Spinal cord (tissue), 10 donors: ENCODE data around the gene B4GALT3. TPM values are rescaled to one million over a fixed set of nuclear protein-coding genes. Genes with fewer than 3 reads are reported as not detected.
A peak's percentile ranks its signal among the peaks of the same experiment; 100 is the strongest.

ENCODE experiments used
- DNase-seq, 6 donors: peaks; one replicate each; pipeline versions ENCODE4 v3.0.0 to v3.0.0-alpha.2; 2013 to 2015; ENCODE audit warnings: low spot score in 6 of 6, low read depth in 4 of 6
- H3K27ac ChIP-seq: one replicate; pipeline ENCODE4 v1.5.1; 2013; ENCODE audit warnings: low read depth, low read length, control low read depth
- H3K27me3 ChIP-seq: one replicate; pipeline ENCODE4 v1.6.1; 2013; ENCODE audit warnings: low read length; ENCODE audit not compliant: control insufficient read depth, insufficient read depth
- H3K36me3 ChIP-seq: one replicate; pipeline ENCODE4 v1.6.1; 2013; ENCODE audit warnings: low read length; ENCODE audit not compliant: control insufficient read depth, insufficient read depth
- H3K4me1 ChIP-seq: one replicate; pipeline ENCODE4 v1.6.1; 2013; ENCODE audit warnings: low read length; ENCODE audit not compliant: control insufficient read depth, insufficient read depth
- H3K4me3 ChIP-seq: one replicate; pipeline ENCODE4 v1.5.1; 2013; ENCODE audit warnings: low read depth, low read length, control low read depth
- H3K9me3 ChIP-seq: one replicate; pipeline ENCODE4 v1.6.1; 2013; ENCODE audit warnings: low read length; ENCODE audit not compliant: control insufficient read depth, insufficient read depth
- WGBS: methylation state at CpG from one replicate; pipeline ENCODE4 v1.1.5; 2013; ENCODE audit warnings: missing lambda C conversion rate; ENCODE audit not compliant: insufficient coverage; 5-methylcytosine and 5-hydroxymethylcytosine counted together
- polyA plus RNA-seq, 2 donors: library from polyadenylated mRNA; unstranded; fragments of 120-200 nt; gene quantifications; one replicate each; pipeline ENCODE4 v1.2.1, GENCODE V29; 2013; ENCODE audit not compliant: insufficient read length in 2 of 2
- total RNA-seq, 2 donors: library from RNA; depleted of rRNA in 1 of 2; stranded (reverse); fragments of 120-200 nt in 1 of 2; fragments of >200 nt in 1 of 2; gene quantifications; one replicate each; pipeline versions ENCODE4 v1.2.3 to v1.2.4, GENCODE V29; 2013 to 2014
- donor health status: healthy.

Gene B4GALT3
- total and polyA plus RNA-seq, 4 donors = 18.8 to 52.5 (median 38.5) TPM

DNA sequence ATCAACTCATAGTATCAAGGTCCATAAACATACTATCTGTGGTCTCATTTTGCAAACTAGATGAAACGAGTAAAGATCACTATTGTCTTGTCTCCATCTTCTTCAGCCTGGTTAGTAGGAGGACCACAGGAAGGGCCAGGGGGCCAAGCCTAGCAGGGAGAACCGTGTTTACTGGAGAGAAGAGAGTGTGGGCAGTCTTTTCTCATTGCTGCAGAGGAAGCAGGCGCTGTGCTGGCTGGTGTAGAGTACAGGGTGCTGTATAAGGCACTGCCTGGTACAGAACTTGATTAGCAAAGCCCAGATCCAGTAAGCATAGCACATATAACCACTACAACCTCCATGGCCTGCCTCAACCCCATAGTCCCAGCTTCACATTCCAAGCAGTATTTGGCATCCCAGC is 10.0 kb upstream of the B4GALT3 start:
- peaks cover 9% of the 10 kb centered on the region for H3K4me1 ChIP-seq
- no peaks in the 10 kb centered on the region for H3K9me3 ChIP-seq
- no peaks in the 10 kb centered on the region for H3K27me3 ChIP-seq
- H3K4me3 ChIP-seq = no peak overlapping the region
- peaks cover 5% of the 10 kb centered on the region for H3K36me3 ChIP-seq
- DNase-seq = no peak
- WGBS = 88% methylated on average over 1 of the region's 3 CpGs
- H3K27ac ChIP-seq = no peak overlapping the region

DNA sequence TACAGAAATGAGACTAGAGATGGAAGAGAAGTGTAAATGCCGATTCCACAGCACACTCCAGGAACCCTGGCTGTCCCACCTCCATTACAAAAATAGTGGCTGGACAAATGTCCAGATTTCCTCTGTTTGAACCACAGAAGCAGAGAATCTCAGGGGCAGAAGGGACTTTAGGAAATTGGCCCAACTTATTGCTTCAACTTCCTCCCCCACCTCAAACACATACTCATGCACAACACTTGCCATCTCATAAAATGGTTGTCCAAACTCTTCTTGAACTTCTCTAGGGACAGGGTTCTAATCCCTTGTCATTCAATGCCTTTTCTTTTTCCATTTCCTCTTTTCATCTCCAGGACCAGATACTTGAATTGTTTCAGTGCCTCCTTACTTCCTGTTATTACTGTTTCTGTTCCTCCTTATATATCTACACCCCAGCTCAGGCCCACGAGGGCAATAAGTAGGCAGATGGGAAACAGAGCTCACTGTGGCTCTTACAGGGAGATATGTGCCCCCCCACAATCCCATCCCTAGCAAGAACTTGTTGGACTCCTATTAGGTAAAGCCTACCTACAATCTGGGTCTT is 8.5 kb upstream of the B4GALT3 start:
- DNase-seq = no peak
- Histone ChIP-seq H3K27me3 (no peaks in the 10 kb centered on the region), H3K4me1 (peaks cover 4% of the 10 kb centered on the region), H3K9me3 (no peaks in the 10 kb centered on the region), H3K27ac (peak overlapping the region; percentile 10), H3K4me3 (no peak overlapping the region), H3K36me3 (peaks cover under 1% of the 10 kb centered on the region)
- 80% methylated on average over 1 of the region's 2 CpGs for WGBS

GRCh38 chr1:161185282-161185682 is 8.0 kb upstream of the B4GALT3 start:
- 40% methylated on average over 1 of the region's 3 CpGs for WGBS
- Histone ChIP-seq H3K27me3 (no peaks in the 10 kb centered on the region), H3K27ac (peak overlapping the region; percentile 10), H3K36me3 (no peaks in the 10 kb centered on the region), H3K9me3 (no peaks in the 10 kb centered on the region), H3K4me3 (no peak overlapping the region), H3K4me1 (no peaks in the 10 kb centered on the region)
- peak in 2 of 6 donors; percentile 86 to 94 for DNase-seq

DNA sequence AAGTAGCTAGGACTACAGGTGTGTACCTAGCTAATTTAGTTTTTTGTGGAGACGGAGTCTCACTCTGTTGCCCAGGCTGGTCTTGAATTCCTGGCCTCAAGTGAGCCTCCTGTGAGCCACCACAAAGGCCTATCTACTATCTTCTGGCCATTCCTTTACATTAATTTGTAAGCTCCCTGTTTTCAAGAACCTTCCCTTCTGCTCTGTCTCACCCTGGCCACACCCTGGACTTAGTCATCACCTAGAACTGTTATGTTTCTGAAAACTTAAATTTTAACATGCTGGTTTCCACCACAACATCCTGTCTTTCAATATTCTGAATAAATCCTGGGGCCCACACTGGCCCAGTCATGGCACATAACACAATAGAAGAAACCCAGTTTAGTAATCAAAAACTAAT is 4.9 kb upstream of the B4GALT3 start:
- no peak for DNase-seq
- Histone ChIP-seq H3K9me3 (no peaks in the 10 kb centered on the region), H3K27me3 (no peaks in the 10 kb centered on the region), H3K27ac (no peak overlapping the region), H3K4me1 (peaks cover 5% of the 10 kb centered on the region), H3K4me3 (no peak overlapping the region), H3K36me3 (no peaks in the 10 kb centered on the region)
- WGBS = 100% methylated on average over 1 of the region's 1 CpG

- DNase-seq = peak in 1 of 6 donors; percentile 28
Measured at GRCh38 chr1:161180639-161181038, 3.3 kb upstream of the B4GALT3 start.

DNA sequence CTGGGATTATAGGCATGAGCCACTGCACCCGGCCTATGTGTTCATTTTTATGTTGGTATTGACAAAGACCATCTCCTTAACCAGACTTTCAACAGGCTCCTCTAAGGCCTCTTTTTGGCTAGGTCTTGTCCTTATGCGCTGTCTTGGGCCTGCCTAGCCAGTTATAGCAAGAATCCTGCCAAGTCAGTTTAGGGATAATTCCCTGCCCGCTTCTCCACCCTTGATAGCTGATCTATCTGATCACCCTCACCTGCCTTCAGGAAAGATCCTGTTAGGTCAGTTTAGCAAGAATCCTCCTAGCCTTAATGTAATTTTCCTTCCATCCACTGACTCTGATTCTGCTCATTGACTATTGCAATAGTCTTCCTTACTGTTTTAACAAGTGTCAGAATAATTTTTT is 2.4 kb upstream of the B4GALT3 start:
- Histone ChIP-seq H3K4me3 (no peak overlapping the region), H3K36me3 (peaks cover 15% of the 10 kb centered on the region), H3K27me3 (no peaks in the 10 kb centered on the region), H3K4me1 (peaks cover 13% of the 10 kb centered on the region), H3K27ac (no peak overlapping the region), H3K9me3 (no peaks in the 10 kb centered on the region)
- WGBS = 100% methylated on average over 2 of the region's 3 CpGs
- DNase-seq = no peak

More at GRCh38 chr1:161180639-161181038, 3.3 kb upstream of the B4GALT3 start:
- H3K27ac ChIP-seq = no peak overlapping the region
- WGBS = 53% methylated on average over 1 of the region's 1 CpG
- peaks cover 13% of the 10 kb centered on the region for H3K4me1 ChIP-seq
- H3K9me3 ChIP-seq = no peaks in the 10 kb centered on the region
- H3K4me3 ChIP-seq = no peak overlapping the region
- no peaks in the 10 kb centered on the region for H3K27me3 ChIP-seq
- peaks cover 6% of the 10 kb centered on the region for H3K36me3 ChIP-seq

DNA sequence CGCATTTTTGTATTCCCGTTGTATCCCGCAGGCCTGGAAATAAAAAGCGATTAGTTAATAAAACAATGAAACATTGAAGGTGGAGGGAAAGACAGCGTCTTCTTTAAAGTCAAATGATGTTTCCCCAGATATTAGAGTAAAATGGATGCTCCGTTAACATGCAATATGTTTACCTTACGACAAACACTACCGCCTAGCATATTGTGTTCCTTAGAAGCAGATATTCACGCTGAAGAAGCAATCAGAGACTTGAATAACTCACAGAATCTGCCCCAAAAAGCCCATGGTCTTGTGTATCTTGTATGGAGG is 583 bp upstream of the B4GALT3 start:
- 17% methylated on average over 1 of the region's 9 CpGs for WGBS

GRCh38 chr1:161176468-161177111 is 717 bp downstream of the B4GALT3 start:
- H3K27ac ChIP-seq = peak overlapping the region; percentile 75
- DNase-seq = no peak
- WGBS = 37% methylated on average over 6 of the region's 17 CpGs
- H3K4me1 ChIP-seq = peaks cover 13% of the 10 kb centered on the region
- no peaks in the 10 kb centered on the region for H3K9me3 ChIP-seq
- H3K4me3 ChIP-seq = peak overlapping the region; percentile 91
- H3K27me3 ChIP-seq = no peaks in the 10 kb centered on the region
- peaks cover 41% of the 10 kb centered on the region for H3K36me3 ChIP-seq

More for the DNA sequence above, 583 bp upstream of the B4GALT3 start:
- H3K27ac ChIP-seq = peak overlapping the region; percentile 75
- peaks cover 28% of the 10 kb centered on the region for H3K36me3 ChIP-seq
- no peaks in the 10 kb centered on the region for H3K27me3 ChIP-seq
- H3K9me3 ChIP-seq = no peaks in the 10 kb centered on the region
- H3K4me3 ChIP-seq = peak overlapping the region; percentile 91
- peaks cover 13% of the 10 kb centered on the region for H3K4me1 ChIP-seq
- DNase-seq = no peak

DNA sequence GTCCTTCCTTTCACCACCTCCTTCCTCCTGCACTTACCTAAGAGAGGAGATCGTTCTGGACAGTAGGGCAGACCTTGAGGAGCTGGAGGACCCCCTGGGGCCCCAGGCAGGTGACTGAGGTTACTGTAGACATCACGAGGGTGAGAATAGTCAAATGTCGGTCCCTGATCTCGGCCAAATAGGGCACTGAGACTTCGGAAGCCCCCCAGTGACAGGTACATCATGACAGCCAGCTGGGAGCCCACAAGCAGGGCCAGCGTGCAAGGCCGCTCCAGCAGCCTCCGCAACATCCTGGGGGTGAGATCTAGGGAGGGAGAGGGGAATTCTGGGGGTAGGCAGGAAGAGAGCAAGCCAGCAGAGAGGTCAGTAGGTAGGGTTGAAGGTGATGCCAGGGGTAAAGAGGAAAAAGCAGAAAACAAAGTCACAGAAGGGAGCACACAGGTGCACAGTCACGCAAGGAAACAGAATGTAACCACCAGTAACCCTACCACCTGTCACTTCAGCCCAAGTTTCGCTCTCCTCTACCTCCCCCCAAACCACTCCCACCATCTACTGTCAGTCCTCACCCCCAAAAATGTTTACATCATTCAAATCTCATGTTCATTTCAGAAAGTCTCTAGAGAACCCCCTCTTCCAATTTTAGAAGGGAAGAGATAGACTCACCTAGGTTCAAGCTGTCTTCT is 1.4 kb downstream of the B4GALT3 start:
- WGBS = 89% methylated on average over 10 of the region's 10 CpGs
- Histone ChIP-seq H3K27ac (no peak overlapping the region), H3K9me3 (no peaks in the 10 kb centered on the region)

DNA sequence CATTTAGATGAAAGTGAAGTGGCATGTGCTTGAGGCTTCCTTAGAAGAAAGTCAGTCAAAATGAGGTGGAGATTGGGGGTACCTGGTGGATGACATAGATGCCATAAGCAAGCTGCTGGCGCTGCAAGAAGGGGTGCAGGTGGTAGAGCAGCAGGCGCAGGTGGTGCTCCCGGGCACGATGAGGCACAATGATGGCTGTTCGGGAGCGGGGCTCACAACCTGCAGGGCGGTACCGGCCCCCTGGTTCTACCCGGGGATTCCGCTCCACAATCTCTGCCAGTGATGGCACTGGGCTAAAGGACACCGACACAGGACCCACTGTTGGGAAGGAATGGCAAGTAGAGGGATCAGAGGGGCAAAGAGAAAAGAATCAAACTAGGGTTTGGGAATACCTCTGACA is 2.4 kb downstream of the B4GALT3 start:
- H3K27me3 ChIP-seq = no peaks in the 10 kb centered on the region
- no peak overlapping the region for H3K27ac ChIP-seq
- H3K4me3 ChIP-seq = no peak overlapping the region
- WGBS = 98% methylated on average over 11 of the region's 11 CpGs
- H3K4me1 ChIP-seq = peaks cover 13% of the 10 kb centered on the region
- no peak for DNase-seq
- H3K36me3 ChIP-seq = peaks cover 57% of the 10 kb centered on the region
- H3K9me3 ChIP-seq = no peaks in the 10 kb centered on the region

More for the DNA sequence above, 1.4 kb downstream of the B4GALT3 start:
- Histone ChIP-seq H3K36me3 (peaks cover 48% of the 10 kb centered on the region), H3K4me3 (peak overlapping the region; percentile 91), H3K4me1 (peaks cover 13% of the 10 kb centered on the region), H3K27me3 (no peaks in the 10 kb centered on the region)
- no peak for DNase-seq
